ENCODE data around the gene SNX27. TPM values are rescaled to one million over a fixed set of nuclear protein-coding genes. Genes with fewer than 3 reads are reported as not detected.
A peak's percentile ranks its signal among the peaks of the same experiment; 100 is the strongest.

SNX27 gene
- total and polyA plus RNA-seq, 2 donors (not counting 1 experiment from before 2014, with no cell fraction given) = 13.5 to 45.6 TPM

- DNase-seq (peak; percentile 87), ATAC-seq (ENCODE audit: low read depth) (peak; percentile 97)
- Histone ChIP-seq H3K27ac (ENCODE audit: low read length in 2 of 2) (no peak overlapping the region), H3K36me3 (replicated peaks in 1 of 2; ENCODE audit: control extremely low read depth in 1 of 2, control insufficient read depth in 1 of 2, extremely low read depth in 1 of 2, insufficient read depth in 2 of 2, low read length in 1 of 2) (no peaks in the 10 kb centered on the region), H3K79me2 (ENCODE audit: control insufficient read depth, insufficient read depth, low read length) (no peaks in the 10 kb centered on the region), H3K9ac (ENCODE audit: low read length) (peak overlapping the region; percentile 48), H2AFZ (ENCODE audit: insufficient read depth, low read depth, low read length, poor library complexity, severe bottlenecking) (peak overlapping the region; percentile 84), H4K20me1 (ENCODE audit: control insufficient read depth, insufficient read depth, low read length, poor library complexity, severe bottlenecking) (no peaks in the 10 kb centered on the region), H3K9me3 (ENCODE audit: control extremely low read depth in 1 of 3, control insufficient read depth in 2 of 3, insufficient read depth in 1 of 3, low read length in 2 of 3) (peaks cover 3 to 6% (median 3%) of the 10 kb centered on the region in 3 donors), H3K27me3 (replicated peaks in 1 of 4; ENCODE audit: control extremely low read depth in 1 of 4, control insufficient read depth in 3 of 4, insufficient read depth in 4 of 4, low read length in 3 of 4) (peaks cover 0 to 3% (median 0%) of the 10 kb centered on the region in 4 experiments), H3K4me1 (ENCODE audit: control insufficient read depth in 2 of 2, insufficient read depth in 2 of 2, low read length in 2 of 2) (peaks cover 7 to 9% of the 10 kb centered on the region in 2 donors), H3K4me2 (replicated peaks; ENCODE audit: low read depth, low read length, poor library complexity, severe bottlenecking) (peak overlapping the region; percentile 75), H3K4me3 (ENCODE audit: control extremely low read depth in 1 of 5, extremely low read depth in 1 of 5, insufficient read depth in 1 of 5, low read depth in 2 of 5, low read length in 4 of 5) (peak overlapping the region in 4 of 5 experiments; percentile 21 to 41 (median 30))
- Mint-ChIP-seq H3K27me3 (peaks cover 11% of the 10 kb centered on the region), H3K27ac (peak overlapping the region; percentile 0), H3K4me3 (peak overlapping the region; percentile 71), H3K9me3 (ENCODE audit: insufficient read depth) (peaks cover 7% of the 10 kb centered on the region), H3K4me1 (peaks cover 9% of the 10 kb centered on the region)
- POLR2A ChIA-PET = no interaction called here
- 8% methylated on average over 11 of the region's 12 CpGs for WGBS (ENCODE audit: insufficient coverage)
- intact Hi-C loops (cut with micrococcal nuclease) = loop anchor here (1.0 kb wide), 4 partner anchors 141 to 401 kb away; no protein-coding TSS in a partner anchor
- CTCF ChIA-PET = interaction anchor here (0.7 to 3.8 kb wide), 30 partner anchors 10 to 410 kb away, joined by 3 to 14 read pairs (median 4); partner anchors contain the start of genes C2CD4D and SNX27
- TF ChIP-seq CTCF (IDR thresholded peaks at IDR 0.05) = peak; percentile 94
- no peak for TF ChIP-seq EZH2 (IDR thresholded peaks at IDR 0.05; ENCODE audit: borderline replicate concordance, insufficient read depth, low read depth, low read length, poor library complexity, severe bottlenecking)
These were observed 17.7 kb upstream of the SNX27 start for GRCh38 chr1:151594143-151594625.

GRCh38 chr1:151596166-151596953, 15.5 kb upstream of the SNX27 start:
- no peak overlapping the region for H3K27ac Mint-ChIP-seq
- no peak for ATAC-seq (ENCODE audit: low read depth)
- Histone ChIP-seq H3K27ac (ENCODE audit: low read length in 2 of 2) (no peak overlapping the region), H3K36me3 (replicated peaks in 1 of 2; ENCODE audit: control extremely low read depth in 1 of 2, control insufficient read depth in 1 of 2, extremely low read depth in 1 of 2, insufficient read depth in 2 of 2, low read length in 1 of 2) (no peaks in the 10 kb centered on the region), H3K27me3 (replicated peaks in 1 of 4; ENCODE audit: control extremely low read depth in 1 of 4, control insufficient read depth in 3 of 4, insufficient read depth in 4 of 4, low read length in 3 of 4) (peaks cover 0 to 3% (median 0%) of the 10 kb centered on the region in 4 experiments), H2AFZ (ENCODE audit: insufficient read depth, low read depth, low read length, poor library complexity, severe bottlenecking) (no peak overlapping the region), H3K79me2 (ENCODE audit: control insufficient read depth, insufficient read depth, low read length) (no peaks in the 10 kb centered on the region), H3K4me1 (ENCODE audit: control insufficient read depth in 2 of 2, insufficient read depth in 2 of 2, low read length in 2 of 2) (peaks cover 7 to 9% of the 10 kb centered on the region in 2 donors), H3K9ac (ENCODE audit: low read length) (no peak overlapping the region), H4K20me1 (ENCODE audit: control insufficient read depth, insufficient read depth, low read length, poor library complexity, severe bottlenecking) (no peaks in the 10 kb centered on the region), H3K4me2 (replicated peaks; ENCODE audit: low read depth, low read length, poor library complexity, severe bottlenecking) (no peak overlapping the region), H3K9me3 (ENCODE audit: control extremely low read depth in 1 of 3, control insufficient read depth in 2 of 3, insufficient read depth in 1 of 3, low read length in 2 of 3) (no peaks in the 10 kb centered on the region), H3K4me3 (ENCODE audit: control extremely low read depth in 1 of 5, extremely low read depth in 1 of 5, insufficient read depth in 1 of 5, low read depth in 2 of 5, low read length in 4 of 5) (no peak overlapping the region)
- H3K4me3 Mint-ChIP-seq = no peak overlapping the region
- DNase-seq = no peak
- ChIA-PET POLR2A (no interaction called here), CTCF (interaction anchor here (0.8 to 2.2 kb wide), 10 partner anchors 9 to 404 kb away, joined by 3 to 5 read pairs (median 4); partner anchors contain the start of gene SNX27)
- H3K9me3 Mint-ChIP-seq (ENCODE audit: insufficient read depth) = no peaks in the 10 kb centered on the region
- intact Hi-C loops (cut with micrococcal nuclease) = no loop called here
- no peak for TF ChIP-seq CTCF (IDR thresholded peaks at IDR 0.05)
- TF ChIP-seq EZH2 (IDR thresholded peaks at IDR 0.05; ENCODE audit: borderline replicate concordance, insufficient read depth, low read depth, low read length, poor library complexity, severe bottlenecking) = no peak
- peaks cover 9% of the 10 kb centered on the region for H3K4me1 Mint-ChIP-seq
- 95% methylated on average over 5 of the region's 5 CpGs for WGBS (ENCODE audit: insufficient coverage)
- peaks cover 3% of the 10 kb centered on the region for H3K27me3 Mint-ChIP-seq

Measured in B cell (primary cell).